CD4-positive, alpha-beta T cell treated with Interleukin-6 at 100 ng/mL for 8 hours (primary cell): ENCODE results near the gene TMEM97.

ENCODE experiments used
- DNase-seq: peaks from one replicate; pipeline ENCODE4 v3.0.0-alpha.2; 2020; ENCODE audit warnings: mixed read lengths, low spot score

TMEM97 gene

DNA sequence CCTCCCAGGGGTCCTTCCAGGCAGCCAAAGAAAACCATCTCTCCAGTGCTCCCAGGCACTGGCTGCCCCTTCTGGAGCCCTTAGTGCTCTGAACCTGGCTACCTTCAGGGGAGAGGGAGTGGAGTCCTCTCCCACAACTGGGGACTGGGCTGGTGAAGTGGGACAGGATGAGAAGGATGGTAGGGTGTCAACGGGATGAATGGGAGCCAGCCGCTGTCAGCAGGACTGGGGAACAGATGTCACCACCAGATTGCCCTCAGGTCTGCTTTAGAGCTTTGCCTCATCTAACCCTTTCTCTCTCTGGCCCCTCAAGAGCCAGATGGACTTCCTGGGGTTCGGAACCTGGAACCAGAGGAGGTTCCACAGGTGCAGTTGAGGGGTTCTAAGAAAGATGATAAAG lies 46.5 kb downstream of the TMEM97 start:
- no peak for DNase-seq

DNA sequence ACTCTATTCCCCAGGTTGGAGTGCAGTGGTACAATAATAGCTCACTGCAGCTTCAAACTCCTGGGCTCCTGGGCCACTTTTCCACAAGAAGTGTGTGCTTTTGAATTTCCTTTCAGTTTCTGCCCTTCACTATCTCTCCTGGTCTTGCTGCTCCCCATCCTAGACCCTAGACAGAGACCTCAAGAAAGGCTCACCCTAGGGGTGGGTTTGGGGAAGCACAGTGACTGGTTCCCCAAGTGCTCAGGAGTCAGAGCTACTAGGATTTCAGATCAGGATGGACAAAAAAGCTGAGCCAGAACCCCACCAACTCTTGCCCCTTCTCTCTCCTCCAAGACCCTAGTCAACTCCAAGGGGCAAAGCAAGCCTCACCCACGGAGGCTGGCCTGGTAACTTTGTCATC lies 47.6 kb downstream of the TMEM97 start:
- no peak for DNase-seq

DNA sequence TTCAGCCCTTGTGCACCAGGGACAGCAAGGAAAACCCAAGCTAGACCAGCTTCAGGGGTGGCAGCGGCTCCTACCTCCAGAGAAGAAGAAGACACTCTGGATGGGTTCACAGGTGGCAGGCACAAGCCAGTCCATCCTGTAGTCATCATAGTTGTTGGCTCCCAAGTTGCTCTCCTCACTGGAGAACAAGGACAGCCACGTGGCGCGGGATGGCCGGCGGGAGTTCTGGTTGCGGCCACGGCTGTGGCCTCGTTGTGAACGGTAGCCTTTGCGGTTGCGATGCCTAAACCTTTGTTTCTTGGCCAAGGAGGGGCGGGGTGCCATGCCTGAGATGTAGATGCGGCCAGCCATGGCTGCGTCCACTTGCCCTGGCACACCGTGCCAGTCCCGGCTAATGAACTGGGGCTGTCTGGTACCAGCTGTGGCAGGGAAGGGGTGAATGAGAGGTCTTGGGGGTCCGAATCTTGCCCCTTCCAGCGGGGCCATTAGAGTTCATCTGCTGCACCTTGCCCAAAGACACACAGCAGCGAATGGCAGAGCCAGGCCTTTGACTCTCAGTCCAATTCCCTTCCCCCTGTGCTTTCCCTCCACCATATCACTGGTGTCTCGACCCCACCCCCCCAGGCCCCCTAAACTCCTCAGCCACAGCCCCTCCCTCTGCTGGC lies 48.8 kb downstream of the TMEM97 start:
- no peak for DNase-seq

DNA sequence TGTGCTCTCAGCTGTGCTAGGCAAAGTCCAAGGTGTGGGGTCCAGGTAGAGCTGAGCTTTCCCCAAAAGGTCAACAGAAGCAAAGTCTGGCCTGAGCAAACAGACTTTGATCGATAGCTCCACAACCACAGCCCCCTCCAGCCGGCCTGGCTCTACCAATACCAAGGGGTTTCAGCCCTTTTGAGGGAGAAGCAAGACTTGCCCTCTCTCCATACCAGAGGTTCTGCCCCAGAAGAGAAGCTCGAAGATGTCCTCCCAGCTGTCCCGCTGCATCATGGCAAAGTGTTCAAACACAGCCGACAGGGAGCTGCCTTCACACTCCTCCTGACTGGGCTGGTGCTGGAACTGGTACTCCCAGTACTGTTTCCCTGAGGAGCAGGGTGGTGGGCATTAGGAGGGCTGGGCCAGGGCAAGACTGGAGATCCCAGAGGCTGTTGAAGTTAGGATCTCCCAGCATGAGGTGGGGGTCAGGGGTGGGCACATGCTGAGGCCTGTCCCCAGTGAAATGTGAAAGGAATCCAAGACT lies 49.4 kb downstream of the TMEM97 start:
- DNase-seq: no peak

DNA sequence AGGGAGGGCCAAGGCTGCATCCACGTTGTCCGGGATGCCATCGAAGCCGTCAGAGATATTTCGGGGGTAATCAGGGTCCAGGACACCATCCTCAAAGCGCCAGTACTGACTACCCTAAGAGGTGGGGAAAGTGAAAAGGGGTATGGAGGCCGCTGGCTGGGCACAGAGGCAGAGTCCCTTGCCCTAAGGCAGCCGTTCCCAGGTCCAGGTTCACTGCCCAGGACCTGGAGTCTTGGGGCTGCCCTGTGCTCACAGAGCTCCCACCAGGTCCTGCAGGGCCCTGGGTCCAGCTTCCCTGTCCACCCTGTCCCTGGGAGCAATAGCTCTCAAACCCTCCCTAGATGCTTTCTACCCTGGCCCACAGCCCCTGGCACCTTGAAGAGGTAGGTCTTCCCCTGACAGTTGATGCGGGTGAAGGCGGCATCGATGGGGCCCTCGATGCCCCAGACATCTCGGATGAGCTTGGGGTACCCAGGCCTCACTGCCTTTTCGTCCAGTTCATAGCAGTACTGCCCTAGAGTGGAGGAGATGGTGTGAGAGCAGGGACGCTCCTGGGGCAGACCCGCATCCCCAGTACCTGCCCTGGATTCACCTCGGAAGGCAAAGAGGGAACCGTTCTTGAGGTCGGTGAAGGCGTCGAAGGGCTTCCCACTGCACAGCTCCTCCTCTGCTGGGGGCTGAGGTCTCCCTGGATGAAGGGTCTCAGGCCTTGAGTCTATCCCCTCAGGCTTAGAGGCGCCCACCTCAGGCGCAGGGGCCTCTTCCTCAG lies 50.1 kb downstream of the TMEM97 start:
- no peak for DNase-seq

DNA sequence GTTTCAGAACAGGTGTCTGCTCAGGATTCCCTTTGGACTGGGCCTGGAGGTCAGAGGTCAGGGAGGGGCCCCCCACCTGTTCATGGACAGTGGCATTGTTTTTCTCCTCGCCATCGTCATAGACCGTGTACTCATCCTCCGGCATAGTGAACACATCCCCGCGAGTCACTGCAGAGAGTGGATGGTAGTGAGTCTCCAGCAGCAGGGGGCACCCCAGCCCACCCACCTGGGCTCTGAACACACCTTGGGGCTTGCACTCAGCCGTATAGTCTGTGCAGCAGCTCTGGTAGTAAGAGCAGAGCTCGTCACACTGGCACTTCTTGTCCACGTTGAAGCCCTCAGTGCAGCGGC lies 50.7 kb downstream of the TMEM97 start:
- DNase-seq: no peak

DNA sequence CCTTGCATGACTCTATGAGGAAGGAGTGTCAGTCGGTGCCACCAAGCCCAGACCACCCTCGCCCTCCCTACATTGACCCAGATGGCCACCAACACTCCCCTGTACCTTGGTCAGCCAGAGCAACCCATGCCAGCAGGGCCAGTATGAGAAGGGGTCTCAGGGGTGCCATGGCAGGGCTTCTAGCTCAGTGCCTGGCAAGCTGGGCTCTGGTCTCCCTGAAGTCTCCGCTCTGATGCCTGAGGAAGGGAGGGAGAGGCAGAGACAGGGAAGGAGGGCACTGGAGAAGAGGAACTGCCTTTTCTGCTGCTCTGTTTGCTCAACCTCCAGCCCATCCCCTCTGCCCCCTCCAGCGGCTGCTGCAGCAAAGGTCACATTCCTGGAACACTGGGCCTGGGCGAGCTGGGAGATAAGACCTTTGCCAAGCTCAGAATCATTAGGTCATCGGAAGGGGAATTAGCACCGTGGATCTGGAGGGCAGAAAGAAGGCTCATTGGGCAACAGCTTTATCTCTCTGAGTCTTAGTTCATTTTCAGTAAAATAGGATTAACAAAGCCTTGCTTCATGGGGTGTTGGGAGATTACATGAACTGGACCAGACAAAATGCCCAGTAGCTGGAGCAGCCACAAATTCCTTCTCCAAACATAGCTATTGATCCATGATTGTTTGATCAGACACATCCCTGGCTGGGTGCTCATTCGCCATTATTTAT lies 51.2 kb downstream of the TMEM97 start, which contains the start of gene VTN:
Gene VTN, minus strand, starts transcription at position 273 of the 709 bp plus-strand sequence. Its CDS starts 104 bp downstream, at position 169.
- no peak for DNase-seq

DNA sequence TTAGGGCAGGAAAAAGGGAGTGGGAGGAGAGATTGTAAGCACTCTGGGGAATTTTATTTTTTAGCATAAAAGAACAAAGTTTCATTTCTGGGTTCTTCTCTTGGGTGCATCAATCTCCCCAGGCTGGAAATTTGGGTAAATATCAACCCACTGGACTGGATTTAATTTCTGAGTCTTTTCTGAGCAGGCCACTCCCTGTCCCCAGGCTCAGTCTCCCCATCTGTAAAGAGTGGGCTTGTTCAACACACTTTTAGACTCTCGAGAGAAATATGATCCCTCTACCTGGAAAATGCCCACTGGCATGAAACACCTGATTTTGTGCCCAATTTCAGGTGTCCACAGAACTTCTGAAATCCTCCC lies 51.7 kb downstream of the TMEM97 start:
- no peak for DNase-seq

DNA sequence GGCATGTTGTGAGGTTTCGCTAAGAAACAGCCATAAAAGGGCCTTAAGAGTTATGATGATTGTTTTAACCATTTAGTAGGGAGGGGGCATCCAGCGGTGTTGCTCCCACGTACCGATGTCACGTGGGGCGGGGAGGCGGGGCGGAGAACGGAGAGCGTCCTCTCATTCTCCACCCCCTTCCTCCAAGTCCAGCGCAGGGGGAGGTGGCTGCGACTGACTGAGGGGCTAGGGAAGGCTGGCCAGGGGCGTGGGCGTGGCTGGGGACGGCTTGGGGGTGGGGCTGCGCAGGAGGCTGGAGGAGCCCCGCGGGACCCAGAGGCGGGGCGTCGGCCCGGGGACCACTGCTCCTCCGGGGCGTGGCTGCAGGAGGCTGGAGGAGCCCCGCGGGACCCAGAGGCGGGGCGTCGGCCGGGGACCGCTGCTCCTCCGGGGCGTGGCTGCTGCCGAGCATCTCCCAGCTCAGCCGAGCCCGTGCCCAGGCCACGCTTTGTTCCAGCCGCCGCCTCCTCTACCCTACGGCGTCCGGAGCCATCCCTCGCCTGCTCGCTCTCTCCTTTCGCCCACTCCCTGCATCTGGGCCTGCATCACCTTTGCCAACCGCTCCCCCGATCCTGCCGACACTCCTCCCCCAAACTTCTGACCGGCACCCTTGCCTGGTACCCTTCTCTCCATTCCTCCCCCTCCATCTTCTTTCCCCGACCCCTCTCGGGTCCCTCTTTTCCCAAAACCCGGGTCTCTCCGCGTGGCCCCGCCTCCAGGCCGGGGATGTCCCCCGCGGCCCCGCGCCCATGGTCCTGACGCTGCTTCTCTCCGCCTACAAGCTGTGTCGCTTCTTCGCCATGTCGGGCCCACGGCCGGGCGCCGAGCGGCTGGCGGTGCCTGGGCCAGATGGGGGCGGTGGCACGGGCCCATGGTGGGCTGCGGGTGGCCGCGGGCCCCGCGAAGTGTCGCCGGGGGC lies 52.5 kb downstream of the TMEM97 start, which contains the start of gene SARM1:
Gene SARM1, plus strand, starts transcription at position 450 of the 958 bp plus-strand sequence. Its CDS starts 339 bp downstream, at position 789.
- peak; percentile 87 for DNase-seq

DNA sequence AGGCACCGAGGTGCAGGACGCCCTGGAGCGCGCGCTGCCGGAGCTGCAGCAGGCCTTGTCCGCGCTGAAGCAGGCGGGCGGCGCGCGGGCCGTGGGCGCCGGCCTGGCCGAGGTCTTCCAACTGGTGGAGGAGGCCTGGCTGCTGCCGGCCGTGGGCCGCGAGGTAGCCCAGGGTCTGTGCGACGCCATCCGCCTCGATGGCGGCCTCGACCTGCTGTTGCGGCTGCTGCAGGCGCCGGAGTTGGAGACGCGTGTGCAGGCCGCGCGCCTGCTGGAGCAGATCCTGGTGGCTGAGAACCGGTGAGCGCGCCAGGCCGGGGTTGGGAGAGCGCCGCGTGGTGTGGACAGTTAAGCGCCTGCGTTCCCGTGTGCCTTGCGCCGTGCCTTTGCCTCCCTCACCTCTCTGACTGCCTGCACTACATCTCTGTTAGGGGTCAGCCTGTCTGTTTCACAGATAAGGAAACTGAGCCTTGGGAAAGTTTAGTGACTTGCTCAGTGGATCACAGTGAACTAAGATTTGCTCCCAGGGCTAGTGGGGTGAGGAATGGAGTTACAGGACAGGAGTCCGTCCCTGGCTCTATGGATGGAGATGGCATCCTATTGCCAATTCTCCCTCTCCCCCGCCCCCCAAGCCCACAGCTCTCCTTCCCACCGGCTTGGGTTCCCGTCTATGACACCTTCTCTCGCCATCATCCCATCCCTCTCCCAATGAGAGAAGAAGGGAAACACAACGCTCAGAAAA lies 53.4 kb downstream of the TMEM97 start:
- no peak for DNase-seq

DNA sequence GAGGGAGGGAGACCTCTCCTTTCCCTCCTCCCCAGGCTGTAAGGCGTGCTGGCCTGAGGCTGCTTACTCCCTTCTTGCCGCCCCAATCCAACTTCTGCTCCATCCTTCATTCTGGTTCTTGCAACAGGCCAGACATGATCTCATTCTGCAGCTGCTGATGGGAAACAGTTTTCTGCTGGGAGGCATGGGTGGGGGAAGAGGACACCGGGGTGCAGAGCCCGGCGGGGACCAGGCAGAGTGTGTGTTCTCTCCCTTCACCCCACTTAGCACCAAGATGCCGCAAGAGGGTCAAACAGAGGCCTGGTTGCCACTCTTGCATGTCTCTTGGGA lies 53.9 kb downstream of the TMEM97 start:
- no peak for DNase-seq
